Fibroblast of skin of left quadriceps (primary cell): ENCODE results near the gene ZFAND2B.
"Not testable (repeated sequence)": the region's sequence is repeated elsewhere in the genome, so short reads cannot be mapped to it uniquely, and the experiment has no call there.

Experiments
- DNase-seq, 2 experiments: peaks; one replicate each; pipeline ENCODE4 v3.0.0-alpha.2; 2013; ENCODE audit warnings: low read depth in 2 of 2

ZFAND2B gene

DNA sequence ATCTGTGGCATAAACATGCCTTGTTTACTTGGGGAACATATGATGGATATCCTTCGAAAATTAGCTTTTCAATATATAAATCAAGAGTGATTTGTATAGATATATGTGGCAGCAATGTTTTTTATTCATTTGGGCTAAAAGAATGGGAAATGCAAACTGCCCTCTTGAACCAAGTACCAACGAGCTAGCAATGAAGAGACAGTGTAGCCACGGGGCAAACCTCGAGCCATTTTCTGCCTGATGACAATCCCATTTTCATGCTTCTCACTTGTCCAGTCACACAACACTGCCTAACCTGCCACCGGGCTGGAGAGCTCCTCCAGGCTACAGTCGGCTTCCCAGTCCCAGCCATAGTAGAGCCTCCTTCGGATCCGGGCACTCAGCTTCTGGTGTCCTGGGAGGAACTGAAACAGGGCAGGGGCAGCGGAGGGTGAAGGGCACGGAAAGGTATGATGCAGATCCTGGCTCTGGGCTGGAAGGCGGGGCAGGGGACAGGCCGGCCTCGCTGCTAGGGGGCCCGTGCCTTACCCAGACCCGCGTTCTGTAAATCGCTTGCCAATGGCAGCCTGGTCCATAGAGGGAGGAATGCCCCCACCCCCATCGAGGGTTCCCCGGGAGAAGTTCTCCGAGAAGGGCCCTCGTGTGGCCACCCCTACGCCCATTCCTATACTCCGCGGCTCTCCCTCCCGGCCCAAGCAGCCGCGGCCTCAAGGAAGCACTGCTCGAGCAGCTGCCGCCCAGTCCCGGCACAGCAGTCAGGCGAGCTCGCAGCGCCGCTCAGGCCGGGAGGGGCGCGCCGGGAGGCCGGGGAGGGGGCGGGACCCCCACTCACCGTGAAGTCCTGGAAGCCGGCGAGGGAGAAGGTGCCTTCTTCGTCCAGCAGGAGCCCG is 30.4 kb upstream of the ZFAND2B start:
- no peak for DNase-seq

- peak; percentile 44 to 45 for DNase-seq
Measured at GRCh38 chr2:219176818-219177551, 29.6 kb upstream of the ZFAND2B start, which contains the start of gene CNPPD1. Gene CNPPD1 (minus strand): TSS chr2:219176925. CDS start chr2:219176828, 97 bp downstream.

DNA sequence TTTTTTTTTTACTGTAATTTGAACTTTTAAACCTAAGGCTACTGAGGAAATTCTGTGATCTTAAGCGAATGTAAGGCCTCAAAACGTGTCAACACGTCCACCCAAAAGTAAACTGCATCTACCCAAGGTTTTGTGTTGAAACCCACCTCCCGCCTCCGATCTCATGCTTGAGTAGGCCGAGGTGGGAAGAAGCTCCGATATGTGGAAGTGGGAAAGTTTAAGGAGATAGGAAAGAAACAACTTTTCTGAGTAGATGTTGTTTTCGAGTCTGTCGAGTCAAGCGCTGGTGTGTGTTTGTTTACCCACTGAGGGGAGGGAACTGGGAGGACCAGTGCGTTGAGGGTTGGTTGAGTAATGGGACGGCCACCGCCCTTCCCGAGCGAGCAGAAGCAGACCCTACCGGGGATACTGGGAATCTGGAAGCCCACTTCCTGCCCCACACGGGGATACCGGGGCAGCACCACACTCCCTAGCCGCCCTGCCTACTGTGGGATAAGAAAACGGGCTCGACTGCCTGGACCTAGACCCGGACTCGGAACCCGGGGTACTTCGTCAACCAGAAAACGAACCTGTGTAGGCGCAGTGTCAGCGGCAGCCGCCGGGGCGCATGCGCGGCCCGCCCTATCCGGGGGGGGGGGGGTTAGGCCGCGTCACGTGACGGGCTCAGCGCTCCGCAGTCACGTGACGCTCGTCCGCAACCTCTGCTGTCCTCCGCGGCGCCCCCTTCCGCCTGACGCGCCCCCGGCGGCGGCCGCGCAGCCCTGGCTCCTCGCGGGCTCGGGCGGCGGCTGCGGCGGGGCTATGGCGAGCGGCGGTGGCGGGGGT is 28.8 kb upstream of the ZFAND2B start, which contains the start of gene RETREG2:
Gene RETREG2, plus strand, starts transcription at position 724 of the 825 bp plus-strand sequence. Its CDS starts 78 bp downstream, at position 802.
- DNase-seq: peak; percentile 57 to 68

DNA sequence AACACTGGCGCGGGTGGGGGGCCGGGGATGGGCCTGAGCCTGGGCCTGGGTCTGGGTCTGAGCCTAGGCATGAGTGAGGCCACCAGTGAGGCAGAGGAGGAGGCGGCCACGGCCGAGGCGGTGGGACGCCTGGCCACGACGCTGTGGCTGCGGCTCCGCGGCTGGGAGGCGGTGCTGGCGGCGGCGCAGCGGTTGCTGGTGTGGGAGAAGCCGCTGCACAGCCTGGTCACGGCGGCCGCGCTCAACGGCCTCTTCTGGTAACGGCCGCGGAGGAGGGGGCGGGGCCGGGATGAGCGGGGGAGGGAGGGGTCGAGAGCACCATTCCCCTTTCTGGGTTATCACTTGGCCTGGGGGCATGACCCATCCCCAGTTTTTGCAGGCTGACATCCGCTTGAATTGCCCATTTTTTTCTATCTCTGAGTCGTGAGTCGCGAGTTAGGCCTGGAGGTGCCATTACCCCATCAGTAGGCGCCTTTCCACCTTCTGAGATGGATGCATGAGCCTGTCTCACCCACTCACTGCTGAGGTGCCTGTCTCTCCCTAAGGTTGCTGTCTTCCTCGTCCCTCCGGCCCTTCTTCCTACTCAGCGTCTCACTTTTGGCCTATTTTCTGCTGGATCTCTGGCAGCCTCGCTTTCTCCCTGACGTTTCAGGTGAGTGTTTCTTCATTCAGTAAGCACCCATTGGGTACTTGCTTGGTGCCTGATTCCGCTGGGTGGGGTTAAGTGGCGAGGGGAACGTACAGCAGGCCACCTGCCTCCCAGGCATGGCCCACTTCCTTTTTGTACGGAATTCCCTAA is 28.0 kb upstream of the ZFAND2B start:
- no peak for DNase-seq

DNA sequence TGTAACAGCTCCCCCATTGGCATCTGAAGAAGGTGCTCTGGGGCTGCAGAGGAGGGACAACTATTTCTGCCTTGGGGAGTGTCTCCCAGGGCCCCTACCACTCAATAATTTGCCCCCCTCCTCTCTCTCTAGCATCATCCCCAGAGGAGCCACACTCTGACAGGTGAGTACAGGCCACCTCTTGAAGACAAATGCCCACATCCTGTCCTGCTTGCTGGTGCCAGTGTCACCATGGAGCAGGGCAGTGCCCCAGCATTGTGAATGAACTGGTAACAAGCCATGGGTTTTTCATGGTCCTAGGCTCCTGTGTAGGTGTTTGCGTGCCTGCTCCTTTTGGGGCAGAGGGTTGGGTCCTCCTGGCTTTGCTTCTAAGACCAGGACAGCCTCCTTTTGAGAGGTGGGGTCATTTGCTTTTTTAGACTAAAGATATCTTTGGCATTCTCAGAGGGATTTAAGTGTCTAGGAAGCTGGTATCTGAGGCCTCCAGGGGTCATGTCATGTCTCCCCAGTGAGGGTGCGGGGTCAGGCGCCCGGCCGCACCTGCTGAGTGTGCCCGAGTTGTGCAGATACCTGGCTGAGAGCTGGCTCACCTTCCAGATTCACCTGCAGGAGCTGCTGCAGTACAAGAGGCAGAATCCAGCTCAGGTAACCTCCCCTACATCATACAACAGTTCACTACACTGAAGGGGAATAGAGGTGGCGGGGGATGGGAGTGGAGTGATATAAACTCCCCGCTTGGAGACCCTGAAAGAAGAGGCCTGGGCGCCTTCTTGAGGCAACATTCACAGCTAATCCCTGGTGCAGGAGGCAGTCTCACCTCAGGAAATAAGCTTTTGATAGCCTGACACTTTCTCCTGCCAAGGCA is 26.7 kb upstream of the ZFAND2B start:
- no peak for DNase-seq

DNA sequence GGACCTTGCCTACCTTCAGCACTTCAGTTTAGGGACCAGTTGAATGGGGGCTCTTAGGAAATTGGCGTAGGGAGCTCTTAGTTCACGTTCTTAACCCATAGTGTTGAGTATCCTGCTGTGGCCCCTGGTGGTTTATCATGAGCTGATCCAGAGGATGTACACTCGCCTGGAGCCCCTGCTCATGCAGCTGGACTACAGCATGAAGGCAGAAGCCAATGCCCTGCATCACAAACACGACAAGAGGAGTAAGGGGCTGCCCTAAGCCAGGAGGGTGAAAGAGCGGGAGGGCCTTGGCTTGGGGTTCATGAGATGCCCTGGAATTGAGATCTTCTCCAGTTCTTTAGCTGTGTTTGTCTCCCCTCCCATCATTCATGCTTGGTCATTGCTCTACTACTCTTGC is 25.6 kb upstream of the ZFAND2B start:
- DNase-seq: no peak

GRCh38 chr2:219181531-219181930 is 25.1 kb upstream of the ZFAND2B start:
- DNase-seq: no peak

GRCh38 chr2:219182331-219183150 is 24.0 kb upstream of the ZFAND2B start:
- DNase-seq: no peak

DNA sequence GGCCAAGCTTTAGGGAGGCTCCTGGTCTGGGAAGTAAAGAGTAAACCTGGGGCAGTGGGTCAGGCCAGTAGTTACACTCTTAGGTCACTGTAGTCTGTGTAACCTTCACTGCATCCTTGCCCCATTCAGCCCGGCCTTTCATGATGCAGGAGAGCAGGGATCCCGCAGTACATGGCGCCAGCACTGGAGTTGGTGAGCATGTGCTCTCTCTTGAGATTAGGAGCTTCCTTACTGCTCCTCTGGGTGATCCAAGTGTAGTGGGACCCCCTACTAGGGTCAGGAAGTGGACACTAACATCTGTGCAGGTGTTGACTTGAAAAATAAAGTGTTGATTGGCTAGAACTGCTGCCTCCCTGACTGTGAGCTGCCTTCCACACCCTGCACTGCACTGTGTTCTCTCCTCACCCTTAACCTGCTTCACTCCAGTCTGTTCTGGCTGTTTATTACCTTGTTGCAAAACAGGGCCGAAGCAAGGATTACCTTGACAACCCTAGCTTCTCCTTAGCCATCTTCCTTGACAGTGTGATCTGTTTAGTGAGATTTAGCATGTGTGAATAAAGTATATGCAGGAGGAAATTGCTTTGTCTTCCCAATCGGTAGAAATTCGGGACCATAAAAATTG is 23.3 kb upstream of the ZFAND2B start:
- DNase-seq: no peak

- DNase-seq: no peak
Measured at GRCh38 chr2:219184121-219184520, 22.5 kb upstream of the ZFAND2B start.

DNA sequence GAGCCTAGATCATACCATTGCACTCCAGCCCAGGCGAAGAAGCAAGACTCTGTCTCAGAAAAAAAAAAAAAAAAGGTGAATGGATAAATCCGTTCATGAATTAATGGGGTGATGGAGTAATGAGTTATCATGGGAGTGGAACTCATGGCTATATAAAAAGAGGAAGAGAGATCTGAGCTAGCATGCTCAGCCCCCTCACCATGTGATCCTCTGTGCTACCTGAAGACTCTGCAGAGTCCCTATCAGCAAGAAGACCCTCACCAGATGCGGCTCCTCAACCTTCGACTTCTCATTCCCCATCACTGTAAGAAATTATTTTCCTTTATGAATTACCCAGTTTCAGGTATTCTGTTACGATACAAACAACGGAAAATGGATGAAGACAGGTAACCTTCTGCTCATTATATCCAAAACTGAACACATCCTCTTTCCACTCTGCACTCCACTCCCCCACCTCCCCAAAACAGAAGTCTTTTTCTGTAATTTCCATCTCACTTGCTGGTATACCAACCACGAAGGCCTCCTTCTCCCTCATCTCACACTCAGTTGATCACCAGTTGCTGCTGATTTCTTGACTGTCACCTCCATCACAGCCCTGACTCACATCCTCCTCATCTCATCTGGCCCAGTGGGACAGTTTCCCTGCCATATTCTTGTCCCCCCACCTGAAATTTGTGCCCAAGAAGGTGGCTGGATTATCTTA is 19.7 kb upstream of the ZFAND2B start:
- no peak for DNase-seq

- no peak for DNase-seq
Measured at GRCh38 chr2:219197388-219197787, 9.2 kb upstream of the ZFAND2B start.

DNA sequence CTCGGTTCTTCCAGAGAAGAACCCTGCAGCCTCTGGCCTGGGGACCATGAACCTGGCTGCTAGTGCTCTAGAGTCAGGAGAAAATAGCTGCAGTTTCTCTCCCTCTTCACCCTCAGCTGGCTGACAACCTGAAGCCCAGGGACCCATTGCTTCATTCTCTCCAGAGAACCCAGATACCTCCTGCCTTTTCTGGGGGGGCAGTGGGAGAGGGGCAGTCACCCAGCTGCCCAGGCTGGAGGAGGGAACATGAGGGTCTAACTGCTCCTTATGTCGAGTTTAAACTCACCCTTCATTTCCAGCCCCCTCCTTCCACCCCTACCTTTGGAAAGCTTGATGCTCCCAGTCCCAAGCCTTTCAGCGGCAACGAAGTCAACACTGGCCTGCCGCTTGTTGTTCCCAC is 7.6 kb upstream of the ZFAND2B start:
- no peak for DNase-seq

DNA sequence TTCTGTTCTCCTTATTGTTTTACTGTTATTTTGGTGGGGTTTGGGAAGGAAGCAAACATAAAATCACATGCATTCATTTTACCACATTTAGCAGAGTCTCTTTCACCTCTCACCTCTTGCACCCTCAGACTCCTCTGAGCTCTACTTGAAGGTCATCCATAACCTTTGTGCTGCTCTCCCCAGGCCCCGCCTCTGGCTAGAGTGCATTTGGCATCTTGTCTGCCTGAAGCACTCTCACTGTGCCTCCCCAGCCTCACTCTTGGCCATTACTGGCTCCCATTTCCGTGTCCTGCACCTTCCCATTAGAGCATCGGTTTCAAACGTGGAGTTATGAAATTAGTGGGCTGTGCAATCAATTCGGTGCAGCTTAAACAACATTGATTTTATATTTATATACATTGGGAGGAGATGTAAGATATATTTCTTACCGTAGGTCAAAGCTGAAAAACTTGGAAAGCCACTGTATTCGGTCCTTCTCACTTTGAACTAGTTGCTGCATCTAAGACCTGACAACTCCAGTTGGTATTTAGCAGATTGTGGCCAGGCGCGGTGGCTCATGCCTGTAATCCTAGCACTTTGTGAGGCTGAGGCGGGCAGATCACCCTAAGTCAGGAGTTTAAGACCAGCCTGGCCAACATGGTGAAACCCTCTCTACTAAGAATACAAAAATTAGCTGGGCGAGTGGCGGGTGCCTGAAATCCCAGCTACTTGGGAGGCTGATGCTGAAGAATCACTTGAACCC is 6.9 kb upstream of the ZFAND2B start:
- no peak for DNase-seq

GRCh38 chr2:219200502-219201326 is 5.9 kb upstream of the ZFAND2B start:
- not testable (repeated sequence) for DNase-seq

- DNase-seq: not testable (repeated sequence)
Measured at GRCh38 chr2:219201331-219201730, 5.3 kb upstream of the ZFAND2B start.
